Sigmoid colon (tissue), 4 donors: Measurements from ENCODE around the gene COPB1.

ENCODE experiments used
- CTCF ChIP-seq, 4 experiments: fragments of 450-650 bp in 3 of 4; fragments of 200-600 bp in 1 of 4; IDR thresholded peaks; one replicate each; pipeline ENCODE4 v1.5.1; 2016 to 2019; ENCODE audit warnings: antibody characterized with exemption in 4 of 4, mild to moderate bottlenecking in 3 of 4, moderate library complexity in 2 of 4
- EP300 ChIP-seq, 4 donors: sonication (generic); formaldehyde crosslinking; IDR thresholded peaks; one replicate each; pipeline ENCODE4 v1.6.1; 2017; ENCODE audit warnings: antibody characterized with exemption in 4 of 4
- POLR2A ChIP-seq, 2 donors: fragments of 450-650 bp; IDR thresholded peaks; one replicate each; pipeline ENCODE4 v1.6.1; 2016; ENCODE audit warnings: antibody characterized with exemption in 2 of 2, mild to moderate bottlenecking in 2 of 2, moderate library complexity in 2 of 2
- POLR2AphosphoS5 ChIP-seq, 4 donors: sonication (generic); formaldehyde crosslinking; IDR thresholded peaks; one replicate each; pipeline ENCODE4 v1.6.1; 2017; ENCODE audit warnings: antibody characterized with exemption in 4 of 4

GRCh38 chr11:14455648-14456430 is 43.8 kb downstream of the COPB1 start:
- TF ChIP-seq POLR2AphosphoS5 (IDR thresholded peaks at IDR 0.05) (no peak), CTCF (IDR thresholded peaks at IDR 0.05) (no peak), POLR2A (IDR thresholded peaks at IDR 0.05) (no peak), EP300 (IDR thresholded peaks at IDR 0.05) (no peak)
